Sigmoid colon (tissue), 7 donors: Measurements from ENCODE around the gene NFATC1. TPM values are rescaled to one million over a fixed set of nuclear protein-coding genes. Genes with fewer than 3 reads are reported as not detected.

Experiments used
- DNase-seq: peaks from one replicate; pipeline ENCODE4 v3.0.0-alpha.2; 2019
- H3K27ac ChIP-seq, 4 donors: fragments of 200-600 bp; sonication (generic); one replicate each; pipeline ENCODE4 v1.5.1; 2016 to 2019; ENCODE audit warnings: mild to moderate bottlenecking in 1 of 4
- H3K27me3 ChIP-seq, 3 donors: fragments of 200-600 bp; sonication (generic); one replicate each; pipeline ENCODE4 v1.5.1; 2019; ENCODE audit warnings: mild to moderate bottlenecking in 1 of 3
- H3K36me3 ChIP-seq, 4 donors: fragments of 200-600 bp; sonication (generic); one replicate each; pipeline ENCODE4 v1.5.1; 2016 to 2019
- H3K4me1 ChIP-seq, 4 donors: fragments of 200-600 bp; sonication (generic); one replicate each; pipeline ENCODE4 v1.5.1; 2017 to 2019
- H3K4me3 ChIP-seq, 4 donors: fragments of 200-600 bp; sonication (generic); one replicate each; pipeline ENCODE4 v1.5.1; 2017 to 2019; ENCODE audit warnings: mild to moderate bottlenecking in 2 of 4, moderate library complexity in 1 of 4
- H3K9me3 ChIP-seq, 4 donors: fragments of 200-600 bp in 3 of 4; sonication (generic) in 3 of 4; one replicate each; pipeline versions ENCODE4 v1.5.1 to v1.6.1; 2013 to 2019
- CTCF ChIP-seq, 4 experiments: fragments of 450-650 bp in 3 of 4; fragments of 200-600 bp in 1 of 4; IDR thresholded peaks; one replicate each; pipeline ENCODE4 v1.5.1; 2016 to 2019; ENCODE audit warnings: antibody characterized with exemption in 4 of 4, mild to moderate bottlenecking in 3 of 4, moderate library complexity in 2 of 4
- EP300 ChIP-seq, 4 donors: sonication (generic); formaldehyde crosslinking; IDR thresholded peaks; one replicate each; pipeline ENCODE4 v1.6.1; 2017; ENCODE audit warnings: antibody characterized with exemption in 4 of 4
- POLR2A ChIP-seq, 2 donors: fragments of 450-650 bp; IDR thresholded peaks; one replicate each; pipeline ENCODE4 v1.6.1; 2016; ENCODE audit warnings: antibody characterized with exemption in 2 of 2, mild to moderate bottlenecking in 2 of 2, moderate library complexity in 2 of 2
- POLR2AphosphoS5 ChIP-seq, 4 donors: sonication (generic); formaldehyde crosslinking; IDR thresholded peaks; one replicate each; pipeline ENCODE4 v1.6.1; 2017; ENCODE audit warnings: antibody characterized with exemption in 4 of 4
- WGBS, 2 donors: extraction: QIAGEN DNeasy Blood & Tissue Kit; methylation state at CpG; one replicate each; pipeline ENCODE4 v1.1.7; 2013; 5-methylcytosine and 5-hydroxymethylcytosine counted together
- intact Hi-C: fragments of 100-400 bp; cut with DNase I; formaldehyde crosslinking; loops from one replicate; pipeline ENCODE4 v1.15.1; 2023
- polyA plus RNA-seq, 3 donors: library from polyadenylated mRNA; stranded (reverse); fragments of 200-250 nt; gene quantifications; one replicate each; pipeline ENCODE4 v1.2.3, GENCODE V29; 2013
- total RNA-seq, 4 donors: library from RNA; depleted of rRNA; stranded (reverse); fragments of >200 nt; gene quantifications; one replicate each; pipeline ENCODE4 v1.1.0, GENCODE V29; 2016
- donor health status: healthy with polysubstance abuse.
- donor health status: Bipolar disorder and iron deficiency.
- donor health status: healthy.

Gene NFATC1
- total and polyA plus RNA-seq, 7 donors = 1.6 to 13.8 (median 10.7) TPM

GRCh38 chr18:79568543-79569205 lies 172.9 kb downstream of the NFATC1 start:
- Histone ChIP-seq H3K9me3 (peaks cover 5 to 11% (median 10%) of the 10 kb centered on the region in 4 donors), H3K4me1 (peaks cover 0 to 12% (median 8%) of the 10 kb centered on the region in 4 donors), H3K27me3 (no peaks in the 10 kb centered on the region), H3K4me3 (no peak overlapping the region), H3K27ac (no peak overlapping the region), H3K36me3 (no peaks in the 10 kb centered on the region)
- TF ChIP-seq EP300 (IDR thresholded peaks at IDR 0.05) (no peak), POLR2A (IDR thresholded peaks at IDR 0.05) (no peak), POLR2AphosphoS5 (IDR thresholded peaks at IDR 0.05) (no peak), CTCF (IDR thresholded peaks at IDR 0.05) (no peak)
- DNase-seq = peak; percentile 47
- WGBS, 2 donors = 76 to 89% methylated on average over 13 of the region's 13 CpGs
- intact Hi-C loops = no loop called here

GRCh38 chr18:79569720-79570119 lies 174.0 kb downstream of the NFATC1 start:
- peak; percentile 48 for DNase-seq
- Histone ChIP-seq H3K27ac (no peak overlapping the region), H3K4me3 (no peak overlapping the region), H3K4me1 (peaks cover 0 to 12% (median 8%) of the 10 kb centered on the region in 4 donors), H3K36me3 (no peaks in the 10 kb centered on the region), H3K27me3 (no peaks in the 10 kb centered on the region), H3K9me3 (peaks cover 5 to 11% (median 10%) of the 10 kb centered on the region in 4 donors)
- intact Hi-C loops = no loop called here
- 24 to 73% methylated on average over 18 of the region's 18 CpGs for WGBS, 2 donors
- TF ChIP-seq CTCF (IDR thresholded peaks at IDR 0.05) (no peak), POLR2A (IDR thresholded peaks at IDR 0.05) (no peak), EP300 (IDR thresholded peaks at IDR 0.05) (no peak), POLR2AphosphoS5 (IDR thresholded peaks at IDR 0.05) (no peak)

GRCh38 chr18:79570266-79571201 lies 174.8 kb downstream of the NFATC1 start:
- intact Hi-C loops = no loop called here
- H3K4me1 ChIP-seq = peaks cover 0 to 12% (median 8%) of the 10 kb centered on the region in 4 donors
- WGBS, 2 donors = 54 to 65% methylated on average over 26 of the region's 26 CpGs
- no peak overlapping the region for H3K27ac ChIP-seq
- no peak for TF ChIP-seq CTCF (IDR thresholded peaks at IDR 0.05)
- no peak for TF ChIP-seq POLR2AphosphoS5 (IDR thresholded peaks at IDR 0.05)
- no peak for TF ChIP-seq EP300 (IDR thresholded peaks at IDR 0.05)
- TF ChIP-seq POLR2A (IDR thresholded peaks at IDR 0.05) = no peak
- H3K27me3 ChIP-seq = no peaks in the 10 kb centered on the region
- peaks cover 5 to 11% (median 10%) of the 10 kb centered on the region in 4 donors for H3K9me3 ChIP-seq
- H3K4me3 ChIP-seq = no peak overlapping the region
- peak; percentile 48 for DNase-seq
- no peaks in the 10 kb centered on the region for H3K36me3 ChIP-seq

- intact Hi-C loops = no loop called here
- no peak overlapping the region for H3K27ac ChIP-seq
- 91 to 93% methylated on average over 38 of the region's 38 CpGs for WGBS, 2 donors
- H3K27me3 ChIP-seq = no peaks in the 10 kb centered on the region
- TF ChIP-seq POLR2AphosphoS5 (IDR thresholded peaks at IDR 0.05) (no peak), EP300 (IDR thresholded peaks at IDR 0.05) (no peak), POLR2A (IDR thresholded peaks at IDR 0.05) (no peak), CTCF (IDR thresholded peaks at IDR 0.05) (no peak)
- DNase-seq = peak; percentile 53
- H3K36me3 ChIP-seq = no peaks in the 10 kb centered on the region
- peaks cover 5 to 11% (median 10%) of the 10 kb centered on the region in 4 donors for H3K9me3 ChIP-seq
- peaks cover 0 to 21% (median 16%) of the 10 kb centered on the region in 4 donors for H3K4me1 ChIP-seq
- H3K4me3 ChIP-seq = no peak overlapping the region
Measured at GRCh38 chr18:79571211-79572092, 175.7 kb downstream of the NFATC1 start.
